Vagina (tissue), 2 donors: ENCODE measurements around the gene PARVA. TPM values are rescaled to one million over a fixed set of nuclear protein-coding genes. Genes with fewer than 3 reads are reported as not detected.

Source experiments
- DNase-seq, 2 donors: peaks; one replicate each; pipeline ENCODE4 v3.0.0-alpha.2; 2017; ENCODE audit errors: extremely low spot score in 2 of 2
- H3K27ac ChIP-seq: fragments of 200-600 bp; sonication (generic); one replicate; pipeline ENCODE4 v1.5.1; 2019
- H3K27me3 ChIP-seq: fragments of 200-600 bp; sonication (generic); one replicate; pipeline ENCODE4 v1.5.1; 2019
- H3K36me3 ChIP-seq, 2 donors: fragments of 200-600 bp; sonication (generic); one replicate each; pipeline ENCODE4 v1.5.1; 2017 to 2019
- H3K4me1 ChIP-seq: fragments of 200-600 bp; sonication (generic); one replicate; pipeline ENCODE4 v1.5.1; 2019
- H3K4me3 ChIP-seq, 2 donors: fragments of 200-600 bp; sonication (generic); 1 replicate in 1 of 2; 2 replicates in 1 of 2; pipeline ENCODE4 v1.5.1; 2016 to 2019
- H3K9me3 ChIP-seq: fragments of 200-600 bp; sonication (generic); one replicate; pipeline ENCODE4 v1.5.1; 2019
- CTCF ChIP-seq, 3 experiments: fragments of 450-650 bp in 2 of 3; fragments of 200-600 bp in 1 of 3; sonication (generic) in 1 of 3; IDR thresholded peaks; one replicate each; pipeline ENCODE4 v1.5.1; 2017 to 2019; ENCODE audit warnings: antibody characterized with exemption in 3 of 3, mild to moderate bottlenecking in 2 of 3, moderate library complexity in 2 of 3
- POLR2A ChIP-seq, 2 donors: fragments of 450-650 bp; IDR thresholded peaks; one replicate each; pipeline ENCODE4 v1.6.1; 2017; ENCODE audit warnings: antibody characterized with exemption in 2 of 2, mild to moderate bottlenecking in 2 of 2, moderate library complexity in 2 of 2
- POLR2AphosphoS5 ChIP-seq, 2 donors: sonication (generic); formaldehyde crosslinking; IDR thresholded peaks; one replicate each; pipeline ENCODE4 v1.9.0; 2017; ENCODE audit warnings: antibody characterized with exemption in 2 of 2, mild to moderate bottlenecking in 2 of 2, low read depth in 1 of 2; ENCODE audit not compliant: insufficient read depth in 1 of 2
- intact Hi-C: fragments of 100-400 bp; cut with DNase I; formaldehyde crosslinking; loops from one replicate; pipeline ENCODE4 v1.15.1; 2023
- total RNA-seq: library from RNA; depleted of rRNA; stranded (reverse); fragments of >200 nt; gene quantifications from one replicate; pipeline ENCODE4 v1.2.3, GENCODE V29; 2016

PARVA gene
- total RNA-seq, 1 donor from 2014 or later: 51.1 TPM

- Histone ChIP-seq H3K27me3 (no peaks in the 10 kb centered on the region), H3K4me1 (peaks cover 29% of the 10 kb centered on the region), H3K4me3 (no peak overlapping the region), H3K9me3 (no peaks in the 10 kb centered on the region), H3K27ac (peak overlapping the region; percentile 68), H3K36me3 (no peaks in the 10 kb centered on the region)
- intact Hi-C loops: no loop called here
- TF ChIP-seq POLR2AphosphoS5 (IDR thresholded peaks at IDR 0.05; ENCODE audit: insufficient read depth in 1 of 2, low read depth in 1 of 2) (no peak), CTCF (IDR thresholded peaks at IDR 0.05) (no peak), POLR2A (IDR thresholded peaks at IDR 0.05) (no peak)
- no peak for DNase-seq
These were observed 64.0 kb downstream of the PARVA start for GRCh38 chr11:12441231-12441861.

GRCh38 chr11:12444601-12445000 lies 67.2 kb downstream of the PARVA start:
- DNase-seq: no peak
- H3K4me3 ChIP-seq: no peak overlapping the region
- H3K4me1 ChIP-seq: peaks cover 28% of the 10 kb centered on the region
- no peaks in the 10 kb centered on the region for H3K27me3 ChIP-seq
- H3K36me3 ChIP-seq: no peaks in the 10 kb centered on the region
- TF ChIP-seq POLR2AphosphoS5 (IDR thresholded peaks at IDR 0.05; ENCODE audit: insufficient read depth in 1 of 2, low read depth in 1 of 2): no peak
- no peak for TF ChIP-seq CTCF (IDR thresholded peaks at IDR 0.05)
- TF ChIP-seq POLR2A (IDR thresholded peaks at IDR 0.05): no peak
- no peaks in the 10 kb centered on the region for H3K9me3 ChIP-seq
- intact Hi-C loops: no loop called here
- H3K27ac ChIP-seq: no peak overlapping the region

GRCh38 chr11:12445001-12445400 lies 67.6 kb downstream of the PARVA start:
- TF ChIP-seq CTCF (IDR thresholded peaks at IDR 0.05) (no peak), POLR2A (IDR thresholded peaks at IDR 0.05) (no peak), POLR2AphosphoS5 (IDR thresholded peaks at IDR 0.05; ENCODE audit: insufficient read depth in 1 of 2, low read depth in 1 of 2) (no peak)
- DNase-seq: no peak
- intact Hi-C loops: no loop called here
- H3K36me3 ChIP-seq: no peaks in the 10 kb centered on the region
- H3K27me3 ChIP-seq: no peaks in the 10 kb centered on the region
- no peak overlapping the region for H3K27ac ChIP-seq
- no peaks in the 10 kb centered on the region for H3K9me3 ChIP-seq
- H3K4me3 ChIP-seq: no peak overlapping the region
- H3K4me1 ChIP-seq: peaks cover 25% of the 10 kb centered on the region

DNA sequence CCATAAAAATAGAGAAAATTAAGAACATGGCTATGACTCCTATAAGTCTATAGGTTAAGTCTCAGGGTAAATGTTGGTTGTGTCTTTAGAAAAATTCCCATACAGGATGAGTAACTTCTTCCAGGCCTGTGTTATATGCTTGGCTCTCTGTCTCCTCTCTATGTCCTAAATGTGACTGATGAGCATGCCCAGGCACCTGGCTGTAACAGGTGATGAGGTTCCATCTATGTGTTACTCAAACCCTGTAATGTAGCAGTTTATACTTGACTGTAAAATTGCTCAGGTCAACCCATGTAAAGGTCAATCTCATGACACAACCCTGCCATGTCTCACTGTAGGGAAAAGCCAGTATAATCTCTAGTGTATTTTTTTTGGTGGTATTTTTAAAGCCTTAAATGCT lies 69.5 kb downstream of the PARVA start:
- no peaks in the 10 kb centered on the region for H3K27me3 ChIP-seq
- H3K9me3 ChIP-seq: no peaks in the 10 kb centered on the region
- intact Hi-C loops: no loop called here
- DNase-seq: no peak
- H3K27ac ChIP-seq: no peak overlapping the region
- H3K4me3 ChIP-seq: no peak overlapping the region
- H3K4me1 ChIP-seq: peaks cover 10% of the 10 kb centered on the region
- no peak for TF ChIP-seq POLR2A (IDR thresholded peaks at IDR 0.05)
- TF ChIP-seq CTCF (IDR thresholded peaks at IDR 0.05): no peak
- TF ChIP-seq POLR2AphosphoS5 (IDR thresholded peaks at IDR 0.05; ENCODE audit: insufficient read depth in 1 of 2, low read depth in 1 of 2): no peak
- H3K36me3 ChIP-seq: no peaks in the 10 kb centered on the region

DNA sequence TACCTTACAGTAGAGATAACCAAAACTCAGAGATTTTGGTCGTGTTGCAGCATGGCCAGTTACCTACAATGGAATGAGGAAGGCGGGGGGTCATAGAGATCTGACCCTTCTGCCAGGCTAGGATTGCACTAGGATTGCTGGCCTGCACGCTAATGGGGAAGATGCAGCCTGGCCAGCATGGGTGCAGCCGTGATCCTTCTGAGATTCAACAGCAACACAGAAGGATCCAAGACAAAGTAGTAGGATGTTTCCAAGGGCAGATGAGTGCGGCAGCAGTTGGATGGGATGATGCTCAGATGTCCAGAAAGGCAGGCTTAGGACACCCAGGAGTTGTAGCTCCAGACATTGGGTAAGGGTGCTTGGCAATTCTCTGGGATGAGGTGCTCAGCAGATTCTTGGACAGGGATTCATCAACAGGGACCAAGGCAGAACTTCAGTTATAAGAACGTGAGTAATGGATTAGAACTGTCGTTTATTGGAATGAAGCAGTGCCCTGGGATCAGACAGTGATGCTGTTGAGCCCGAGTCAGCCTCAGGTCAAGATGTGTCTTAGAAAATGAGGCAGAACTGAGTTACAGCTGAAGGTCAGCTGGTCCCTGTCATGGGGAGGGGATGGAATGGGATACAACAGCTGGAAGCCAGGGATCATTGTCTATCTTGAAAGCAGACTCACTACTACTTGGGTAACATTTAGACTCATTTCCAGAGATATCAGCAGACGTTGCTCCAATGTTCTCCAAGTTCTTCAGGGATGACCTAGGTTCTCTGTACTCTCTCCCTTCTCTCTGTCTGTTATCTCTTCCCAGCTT lies 71.0 kb downstream of the PARVA start:
- intact Hi-C loops: no loop called here
- DNase-seq: no peak

More for the DNA sequence above, 71.0 kb downstream of the PARVA start:
- Histone ChIP-seq H3K9me3 (no peaks in the 10 kb centered on the region), H3K4me1 (peaks cover 7% of the 10 kb centered on the region), H3K27ac (peak overlapping the region; percentile 17), H3K36me3 (no peaks in the 10 kb centered on the region), H3K27me3 (no peaks in the 10 kb centered on the region), H3K4me3 (no peak overlapping the region)
- no peak for TF ChIP-seq CTCF (IDR thresholded peaks at IDR 0.05)
- TF ChIP-seq POLR2A (IDR thresholded peaks at IDR 0.05): no peak
- no peak for TF ChIP-seq POLR2AphosphoS5 (IDR thresholded peaks at IDR 0.05; ENCODE audit: insufficient read depth in 1 of 2, low read depth in 1 of 2)
